ENCODE measurements around the gene MPV17L.
"Not testable (repeated sequence)": the region's sequence is repeated elsewhere in the genome, so short reads cannot be mapped to it uniquely, and the experiment has no call there.

Gene MPV17L

GRCh38 chr16:15395631-15396508 is at the start of gene MPV17L:
Gene MPV17L (plus strand): TSS chr16:15395754. CDS start chr16:15395898, 144 bp downstream.
- in situ Hi-C loops (cut with MboI; ENCODE audit: low pct_unique_long_range_greater_than_20kb, low sequenced_read_pairs): not testable (repeated sequence)
- DNase-seq: peak; percentile 18

GRCh38 chr16:15348721-15349120 is 46.8 kb upstream of the MPV17L start:
- in situ Hi-C loops (cut with MboI; ENCODE audit: low pct_unique_long_range_greater_than_20kb, low sequenced_read_pairs): not testable (repeated sequence)

DNA sequence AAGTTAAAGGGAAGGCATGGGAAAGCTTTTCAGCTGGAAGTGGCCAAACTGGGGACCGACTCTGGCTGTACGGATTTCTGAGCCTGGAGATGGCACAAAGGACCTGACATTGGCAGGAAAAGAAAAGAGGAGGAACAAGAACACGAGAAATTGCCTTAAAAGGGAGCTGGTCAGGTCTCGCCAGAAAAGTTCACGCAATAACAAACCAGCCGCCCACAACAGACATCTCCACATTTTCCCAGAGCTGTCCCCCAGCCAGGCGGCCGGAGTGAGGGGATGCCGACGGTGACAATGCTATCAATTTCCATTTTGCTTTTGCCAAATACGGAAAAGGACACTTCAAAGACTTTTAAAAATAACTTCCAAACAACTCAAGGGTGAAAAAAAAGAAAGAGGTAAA is 44.3 kb upstream of the MPV17L start:
- DNase-seq; in situ Hi-C loops (cut with MboI; ENCODE audit: low pct_unique_long_range_greater_than_20kb, low sequenced_read_pairs): not testable (repeated sequence)

More at GRCh38 chr16:15348721-15349120, 46.8 kb upstream of the MPV17L start:
- DNase-seq: not testable (repeated sequence)

DNA sequence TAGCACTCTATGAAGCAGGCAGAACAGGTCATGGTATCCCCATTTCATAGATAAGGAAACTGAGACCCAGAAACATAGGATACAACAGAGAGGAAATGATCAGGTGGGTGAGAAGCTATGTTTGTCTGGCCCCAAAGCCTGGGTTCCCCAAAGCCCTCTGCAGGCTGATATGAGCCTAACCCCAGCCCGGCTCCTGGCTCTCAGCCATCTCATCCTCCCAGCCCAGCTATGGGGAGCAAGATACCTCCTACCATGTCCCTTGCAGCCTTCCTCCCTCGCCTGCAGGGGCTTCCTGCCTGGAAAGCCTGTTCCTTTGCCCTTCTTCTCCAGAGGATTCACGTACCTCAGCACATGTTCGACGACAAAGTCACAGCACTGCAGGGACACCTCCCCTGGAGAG is 43.8 kb upstream of the MPV17L start:
- in situ Hi-C loops (cut with MboI; ENCODE audit: low pct_unique_long_range_greater_than_20kb, low sequenced_read_pairs); DNase-seq: not testable (repeated sequence)

GRCh38 chr16:15352852-15353251 is 42.7 kb upstream of the MPV17L start:
- in situ Hi-C loops (cut with MboI; ENCODE audit: low pct_unique_long_range_greater_than_20kb, low sequenced_read_pairs): not testable (repeated sequence)

DNA sequence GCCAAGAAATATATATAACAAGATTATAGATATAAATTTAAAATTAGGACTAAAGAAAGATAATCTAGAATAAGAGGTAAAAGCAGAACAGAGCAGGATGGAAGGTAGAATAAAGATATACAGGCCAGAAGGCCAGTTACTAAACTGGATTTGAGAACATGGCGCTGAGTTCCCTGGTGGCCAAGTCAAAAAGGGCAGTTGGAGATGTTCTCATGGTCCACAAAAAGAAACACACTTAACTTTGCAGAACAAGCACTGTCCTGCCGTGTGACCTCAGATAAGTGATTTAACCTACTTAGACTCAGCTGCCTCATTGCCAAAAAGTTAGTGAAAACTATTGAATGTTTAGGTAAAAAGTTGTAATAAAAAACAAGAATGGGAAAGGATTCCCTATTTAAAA is 40.7 kb upstream of the MPV17L start:
- in situ Hi-C loops (cut with MboI; ENCODE audit: low pct_unique_long_range_greater_than_20kb, low sequenced_read_pairs); DNase-seq: not testable (repeated sequence)

More at GRCh38 chr16:15352852-15353251, 42.7 kb upstream of the MPV17L start:
- not testable (repeated sequence) for DNase-seq

- DNase-seq; in situ Hi-C loops (cut with MboI; ENCODE audit: low pct_unique_long_range_greater_than_20kb, low sequenced_read_pairs): not testable (repeated sequence)
Observed at GRCh38 chr16:15357495-15357894, 38.1 kb upstream of the MPV17L start.

DNA sequence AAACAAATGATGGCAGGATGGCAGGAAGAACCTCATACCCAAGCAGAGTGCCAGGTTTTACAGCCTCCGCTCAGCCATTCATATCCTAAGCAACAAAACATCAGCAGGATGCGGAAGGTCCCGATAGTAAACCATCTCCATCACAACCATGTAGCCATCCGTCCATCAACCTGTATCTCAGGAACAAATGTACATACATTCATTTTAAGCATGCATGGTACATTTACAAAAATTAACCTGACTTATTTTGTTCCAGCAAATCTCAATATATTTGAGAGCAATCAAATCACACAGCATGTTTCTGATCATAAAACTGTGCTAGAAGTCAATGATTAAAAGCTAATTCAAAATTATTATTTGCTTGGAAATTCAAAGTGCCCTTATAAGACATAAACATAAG is 17.4 kb upstream of the MPV17L start, which contains the start of gene NPIPA5:
Gene NPIPA5 (minus strand): TSS at position 101 of the 400 bp plus-strand sequence. CDS start 0 bp downstream, at position 101.
- DNase-seq; in situ Hi-C loops (cut with MboI; ENCODE audit: low pct_unique_long_range_greater_than_20kb, low sequenced_read_pairs): not testable (repeated sequence)

DNA sequence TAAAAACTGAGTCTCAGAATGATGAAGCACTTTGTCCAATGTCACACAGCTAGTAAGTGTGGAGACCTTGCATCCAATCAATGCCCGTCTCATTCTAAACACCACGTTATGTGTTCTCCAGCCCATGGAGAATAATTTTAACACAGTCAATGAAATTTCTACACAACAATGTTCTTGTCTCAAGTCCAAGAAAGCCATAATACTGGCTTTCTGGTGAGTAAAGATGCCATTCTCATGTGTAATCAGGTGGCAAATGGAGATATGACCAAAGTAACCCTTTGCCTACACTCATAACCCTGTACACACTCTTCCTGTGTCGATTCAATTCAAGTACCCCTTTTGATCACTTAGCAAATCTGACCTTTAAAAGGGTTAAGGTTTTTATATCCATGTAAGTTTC is 12.7 kb upstream of the MPV17L start:
- DNase-seq; in situ Hi-C loops (cut with MboI; ENCODE audit: low pct_unique_long_range_greater_than_20kb, low sequenced_read_pairs): not testable (repeated sequence)

- DNase-seq; in situ Hi-C loops (cut with MboI; ENCODE audit: low pct_unique_long_range_greater_than_20kb, low sequenced_read_pairs): not testable (repeated sequence)
Observed at GRCh38 chr16:15388060-15388459, 7.5 kb upstream of the MPV17L start.

DNA sequence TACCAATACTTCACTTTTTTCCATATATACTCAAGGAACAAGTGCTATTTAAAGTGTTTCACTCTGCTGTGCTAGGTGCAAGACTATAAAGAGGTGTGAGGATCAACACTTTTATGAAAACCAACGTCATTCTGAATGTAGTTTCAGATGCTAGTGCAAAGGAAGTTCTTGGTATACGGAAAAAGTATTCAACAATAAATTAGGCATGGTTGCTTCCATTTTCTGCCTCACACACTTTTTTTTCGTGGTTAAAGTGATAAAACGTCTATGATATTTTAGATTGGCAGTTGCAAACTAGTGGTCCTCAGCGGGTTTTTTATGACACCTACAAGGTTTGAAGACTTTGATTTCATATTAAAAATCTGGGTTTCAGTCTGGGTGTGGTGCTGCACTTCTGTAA is 5.6 kb upstream of the MPV17L start:
- DNase-seq; in situ Hi-C loops (cut with MboI; ENCODE audit: low pct_unique_long_range_greater_than_20kb, low sequenced_read_pairs): not testable (repeated sequence)

GRCh38 chr16:15393025-15393424 is 2.5 kb upstream of the MPV17L start:
- DNase-seq; in situ Hi-C loops (cut with MboI; ENCODE audit: low pct_unique_long_range_greater_than_20kb, low sequenced_read_pairs): not testable (repeated sequence)

DNA sequence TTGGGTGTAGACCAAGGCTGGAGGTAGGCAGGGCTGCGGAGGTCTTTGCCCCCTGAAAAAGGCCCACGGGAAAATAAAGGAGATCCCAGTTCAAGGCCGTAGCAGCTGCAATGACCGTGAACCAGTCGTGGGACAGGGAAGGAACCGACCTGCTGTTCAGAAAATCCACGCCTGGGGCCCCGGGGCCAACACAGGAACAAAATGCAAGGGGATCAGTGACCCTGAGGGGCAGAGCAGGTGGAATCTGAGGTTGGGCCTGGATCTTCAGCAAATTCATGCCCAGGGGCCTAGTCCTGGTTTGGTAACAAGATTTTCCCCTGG is 915 bp downstream of the MPV17L start:
- DNase-seq; in situ Hi-C loops (cut with MboI; ENCODE audit: low pct_unique_long_range_greater_than_20kb, low sequenced_read_pairs): not testable (repeated sequence)

DNA sequence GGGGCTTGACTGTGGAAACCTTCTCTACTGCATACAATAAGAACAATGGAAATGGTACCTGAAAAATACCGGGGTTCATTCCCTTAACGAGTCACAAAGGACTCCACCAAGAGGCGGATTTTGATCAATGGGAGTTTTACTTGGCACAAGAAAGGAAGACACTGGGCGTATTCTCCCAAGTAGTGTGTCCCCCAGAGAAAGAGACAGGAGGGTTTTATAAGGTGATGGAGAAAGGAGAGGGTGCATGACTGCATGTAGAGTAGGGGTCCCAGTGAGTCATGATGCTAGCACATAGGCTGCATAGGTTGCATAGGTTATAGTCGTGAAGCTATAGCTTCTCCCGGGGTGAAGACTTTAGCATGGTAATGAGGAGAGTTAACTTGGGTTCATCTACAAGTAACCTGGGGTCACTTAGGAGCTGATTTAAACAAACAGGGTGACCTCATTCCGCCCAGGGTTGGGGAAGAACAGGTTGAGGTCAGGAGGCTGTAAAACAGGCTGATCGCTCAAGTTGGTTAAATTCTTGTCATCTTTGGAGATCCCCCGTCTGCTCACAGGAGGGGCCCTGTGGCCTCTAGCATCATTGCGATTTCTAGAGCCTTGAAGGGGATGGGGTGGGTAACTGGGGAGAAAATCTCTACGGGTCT is 1.5 kb downstream of the MPV17L start:
- in situ Hi-C loops (cut with MboI; ENCODE audit: low pct_unique_long_range_greater_than_20kb, low sequenced_read_pairs): no loop called here
- DNase-seq: no peak

GRCh38 chr16:15398618-15399316 is 3.2 kb downstream of the MPV17L start:
- DNase-seq: no peak
- in situ Hi-C loops (cut with MboI; ENCODE audit: low pct_unique_long_range_greater_than_20kb, low sequenced_read_pairs): no loop called here

GRCh38 chr16:15399317-15399716 is 3.8 kb downstream of the MPV17L start:
- in situ Hi-C loops (cut with MboI; ENCODE audit: low pct_unique_long_range_greater_than_20kb, low sequenced_read_pairs): no loop called here

GRCh38 chr16:15400314-15400713 is 4.8 kb downstream of the MPV17L start:
- DNase-seq; in situ Hi-C loops (cut with MboI; ENCODE audit: low pct_unique_long_range_greater_than_20kb, low sequenced_read_pairs): not testable (repeated sequence)

More at GRCh38 chr16:15399317-15399716, 3.8 kb downstream of the MPV17L start:
- no peak for DNase-seq

GRCh38 chr16:15401972-15402371 is 6.4 kb downstream of the MPV17L start:
- no peak for DNase-seq
- in situ Hi-C loops (cut with MboI; ENCODE audit: low pct_unique_long_range_greater_than_20kb, low sequenced_read_pairs): no loop called here

DNA sequence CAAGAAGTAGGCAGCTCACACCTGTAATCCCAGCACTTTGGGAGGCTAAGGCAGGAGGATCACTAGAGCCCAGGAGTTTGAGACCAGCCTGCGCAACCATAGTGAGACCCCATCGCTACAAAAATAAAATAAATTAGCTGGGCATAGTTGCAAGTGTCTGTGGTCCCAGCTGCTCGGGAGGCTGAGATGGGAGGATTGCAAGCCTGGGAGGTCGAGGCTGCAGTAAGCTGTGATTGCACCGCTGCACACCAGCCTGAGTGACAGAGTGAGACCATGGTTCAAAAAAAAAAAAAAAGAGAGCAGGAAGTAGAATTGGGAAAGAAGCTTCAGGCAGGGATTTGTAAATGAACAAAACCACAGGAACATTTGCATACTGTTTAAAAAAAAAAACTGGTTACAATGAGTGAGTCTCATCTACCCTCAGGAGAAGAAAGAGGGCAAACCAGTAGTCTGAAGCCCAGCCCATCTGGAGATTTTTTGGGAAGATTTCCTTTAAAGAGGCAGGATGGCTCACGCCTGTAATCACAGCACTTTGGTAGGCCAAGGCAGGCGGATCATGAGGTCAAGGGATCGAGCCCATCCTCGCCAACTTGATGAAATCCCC is 7.9 kb downstream of the MPV17L start:
- in situ Hi-C loops (cut with MboI; ENCODE audit: low pct_unique_long_range_greater_than_20kb, low sequenced_read_pairs): no loop called here
- peak; percentile 7 for DNase-seq
